ENCODE results near the gene TTC23. TPM values are rescaled to one million over a fixed set of nuclear protein-coding genes. Genes with fewer than 3 reads are reported as not detected.

The TTC23 gene
- total and polyA plus RNA-seq, 4 experiments from 2014 or later, result 0.45 to 0.79 (median 0.67) TPM; not detected in 1

- peaks cover 17 to 33% (median 29%) of the 10 kb centered on the region in 4 donors for H3K4me1 Mint-ChIP-seq
- no peaks in the 10 kb centered on the region for H3K9me3 ChIP-seq (ENCODE audit: control insufficient read depth in 1 of 2, low read length in 2 of 2)
- ChIA-PET POLR2A (ENCODE audit: partially characterized antibody) (interaction anchor here (0.6 to 1.7 kb wide), 3 partner anchors 483 to 678 kb away, joined by 3 to 11 read pairs (median 3); partner anchors contain the start of gene LYSMD4), CTCF (ENCODE audit: partially characterized antibody) (interaction anchor here (1.0 kb wide), 1 partner anchor 150 kb away, joined by 3 read pairs; no protein-coding TSS in a partner anchor)
- no peak for DNase-seq
- H3K36me3 Mint-ChIP-seq, result peaks cover 0 to 8% of the 10 kb centered on the region in 2 donors
- peak overlapping the region; percentile 84 to 96 (median 92) for H3K4me3 Mint-ChIP-seq
- H3K4me1 ChIP-seq (ENCODE audit: insufficient read depth, low read length), result peaks cover 31% of the 10 kb centered on the region
- H3K27me3 ChIP-seq (ENCODE audit: insufficient read depth, low read length), result no peaks in the 10 kb centered on the region
- H3K27ac Mint-ChIP-seq, result peak overlapping the region; percentile 70 to 95 (median 90)
- peak overlapping the region; percentile 47 to 73 for H3K4me3 ChIP-seq (ENCODE audit: low read length in 2 of 2)
- no peak overlapping the region for H3K27ac ChIP-seq (ENCODE audit: low read depth, low read length)
- H3K36me3 ChIP-seq (ENCODE audit: insufficient read depth, low read length), result no peaks in the 10 kb centered on the region
- intact Hi-C loops (cut with micrococcal nuclease), result loop anchor here (5.0 kb wide), 2 partner anchors 603 to 672 kb away; partner anchors contain the start of gene IGF1R
- no peaks in the 10 kb centered on the region for H3K27me3 Mint-ChIP-seq
- peaks cover 0 to 5% (median 0%) of the 10 kb centered on the region in 8 donors for H3K9me3 Mint-ChIP-seq
These were observed 1.1 kb upstream of the TTC23 start for GRCh38 chr15:99250494-99250856.

GRCh38 chr15:99250001-99250400 lies 620 bp upstream of the TTC23 start:
- Mint-ChIP-seq H3K4me1 (peaks cover 17 to 33% (median 29%) of the 10 kb centered on the region in 4 donors), H3K27me3 (no peaks in the 10 kb centered on the region), H3K27ac (no peak overlapping the region), H3K36me3 (peaks cover 0 to 8% of the 10 kb centered on the region in 2 donors), H3K4me3 (peak overlapping the region in 2 of 8 donors; percentile 12 to 31), H3K9me3 (peaks cover 0 to 5% (median 0%) of the 10 kb centered on the region in 8 donors)
- CTCF ChIA-PET (ENCODE audit: partially characterized antibody), result no interaction called here
- no peak for DNase-seq
- H3K4me3 ChIP-seq (ENCODE audit: low read length in 2 of 2), result no peak overlapping the region
- no peak overlapping the region for H3K27ac ChIP-seq (ENCODE audit: low read depth, low read length)
- no peaks in the 10 kb centered on the region for H3K36me3 ChIP-seq (ENCODE audit: insufficient read depth, low read length)
- no peaks in the 10 kb centered on the region for H3K27me3 ChIP-seq (ENCODE audit: insufficient read depth, low read length)
- intact Hi-C loops (cut with micrococcal nuclease), result loop anchor here (5.0 kb wide), 2 partner anchors 603 to 672 kb away; partner anchors contain the start of gene IGF1R
- POLR2A ChIA-PET (ENCODE audit: partially characterized antibody), result interaction anchor here (1.2 kb wide), 1 partner anchor 679 kb away, joined by 3 read pairs; no protein-coding TSS in a partner anchor
- peaks cover 31% of the 10 kb centered on the region for H3K4me1 ChIP-seq (ENCODE audit: insufficient read depth, low read length)
- no peaks in the 10 kb centered on the region for H3K9me3 ChIP-seq (ENCODE audit: control insufficient read depth in 1 of 2, low read length in 2 of 2)

- Histone ChIP-seq H3K36me3 (ENCODE audit: insufficient read depth, low read length) (no peaks in the 10 kb centered on the region), H3K9me3 (ENCODE audit: control insufficient read depth in 1 of 2, low read length in 2 of 2) (no peaks in the 10 kb centered on the region), H3K4me3 (ENCODE audit: low read length in 2 of 2) (no peak overlapping the region), H3K4me1 (ENCODE audit: insufficient read depth, low read length) (peaks cover 23% of the 10 kb centered on the region), H3K27ac (ENCODE audit: low read depth, low read length) (no peak overlapping the region), H3K27me3 (ENCODE audit: insufficient read depth, low read length) (no peaks in the 10 kb centered on the region)
- peaks cover 0 to 5% (median 0%) of the 10 kb centered on the region in 8 donors for H3K9me3 Mint-ChIP-seq
- no peak for DNase-seq
- intact Hi-C loops (cut with micrococcal nuclease), result no loop called here
- no peak overlapping the region for H3K4me3 Mint-ChIP-seq
- POLR2A ChIA-PET (ENCODE audit: partially characterized antibody), result no interaction called here
- H3K36me3 Mint-ChIP-seq, result peaks cover 0 to 8% of the 10 kb centered on the region in 2 donors
- peaks cover 13 to 24% (median 21%) of the 10 kb centered on the region in 4 donors for H3K4me1 Mint-ChIP-seq
- H3K27ac Mint-ChIP-seq, result no peak overlapping the region
- CTCF ChIA-PET (ENCODE audit: partially characterized antibody), result interaction anchor here (0.6 kb wide), 1 partner anchor 61 kb away, joined by 3 read pairs; no protein-coding TSS in a partner anchor
- H3K27me3 Mint-ChIP-seq, result no peaks in the 10 kb centered on the region
These were observed 1.2 kb downstream of the TTC23 start for GRCh38 chr15:99248000-99248715.

- Mint-ChIP-seq H3K27ac (no peak overlapping the region), H3K9me3 (peaks cover 0 to 5% (median 0%) of the 10 kb centered on the region in 8 donors), H3K4me1 (peaks cover 5 to 16% (median 11%) of the 10 kb centered on the region in 4 donors), H3K4me3 (no peak overlapping the region), H3K27me3 (peaks cover 0 to 1% of the 10 kb centered on the region in 2 donors), H3K36me3 (peaks cover 0 to 8% of the 10 kb centered on the region in 2 donors)
- Histone ChIP-seq H3K4me3 (ENCODE audit: low read length in 2 of 2) (no peak overlapping the region), H3K4me1 (ENCODE audit: insufficient read depth, low read length) (peaks cover 12% of the 10 kb centered on the region), H3K9me3 (ENCODE audit: control insufficient read depth in 1 of 2, low read length in 2 of 2) (no peaks in the 10 kb centered on the region), H3K27me3 (ENCODE audit: insufficient read depth, low read length) (no peaks in the 10 kb centered on the region), H3K27ac (ENCODE audit: low read depth, low read length) (no peak overlapping the region), H3K36me3 (ENCODE audit: insufficient read depth, low read length) (no peaks in the 10 kb centered on the region)
- POLR2A ChIA-PET (ENCODE audit: partially characterized antibody), result no interaction called here
- CTCF ChIA-PET (ENCODE audit: partially characterized antibody), result no interaction called here
- DNase-seq, result no peak
- intact Hi-C loops (cut with micrococcal nuclease), result no loop called here
These were observed 2.3 kb downstream of the TTC23 start for GRCh38 chr15:99247062-99247461.

- DNase-seq, result no peak
- H3K36me3 Mint-ChIP-seq, result no peaks in the 10 kb centered on the region
- no peak overlapping the region for H3K4me3 ChIP-seq (ENCODE audit: low read length in 2 of 2)
- H3K9me3 ChIP-seq (ENCODE audit: control insufficient read depth in 1 of 2, low read length in 2 of 2), result no peaks in the 10 kb centered on the region
- ChIA-PET POLR2A (ENCODE audit: partially characterized antibody) (interaction anchor here (1.6 kb wide), 1 partner anchor 8 kb away, joined by 3 read pairs; no protein-coding TSS in a partner anchor), CTCF (ENCODE audit: partially characterized antibody) (no interaction called here)
- H3K27me3 ChIP-seq (ENCODE audit: insufficient read depth, low read length), result no peaks in the 10 kb centered on the region
- H3K9me3 Mint-ChIP-seq, result no peaks in the 10 kb centered on the region
- H3K27ac ChIP-seq (ENCODE audit: low read depth, low read length), result no peak overlapping the region
- no peaks in the 10 kb centered on the region for H3K36me3 ChIP-seq (ENCODE audit: insufficient read depth, low read length)
- H3K27me3 Mint-ChIP-seq, result peaks cover 0 to 5% of the 10 kb centered on the region in 2 donors
- H3K27ac Mint-ChIP-seq, result no peak overlapping the region
- intact Hi-C loops (cut with micrococcal nuclease), result no loop called here
- no peak overlapping the region for H3K4me3 Mint-ChIP-seq
- no peaks in the 10 kb centered on the region for H3K4me1 Mint-ChIP-seq
- no peaks in the 10 kb centered on the region for H3K4me1 ChIP-seq (ENCODE audit: insufficient read depth, low read length)
These were observed 5.1 kb downstream of the TTC23 start for GRCh38 chr15:99244306-99244705.

- Histone ChIP-seq H3K4me3 (ENCODE audit: low read length in 2 of 2) (no peak overlapping the region), H3K9me3 (ENCODE audit: control insufficient read depth in 1 of 2, low read length in 2 of 2) (no peaks in the 10 kb centered on the region), H3K27ac (ENCODE audit: low read depth, low read length) (no peak overlapping the region), H3K4me1 (ENCODE audit: insufficient read depth, low read length) (no peaks in the 10 kb centered on the region), H3K27me3 (ENCODE audit: insufficient read depth, low read length) (no peaks in the 10 kb centered on the region), H3K36me3 (ENCODE audit: insufficient read depth, low read length) (no peaks in the 10 kb centered on the region)
- DNase-seq, result no peak
- CTCF ChIA-PET (ENCODE audit: partially characterized antibody), result interaction anchor here (0.7 kb wide), 1 partner anchor 13 kb away, joined by 3 read pairs; no protein-coding TSS in a partner anchor
- no peak overlapping the region for H3K4me3 Mint-ChIP-seq
- no peaks in the 10 kb centered on the region for H3K9me3 Mint-ChIP-seq
- intact Hi-C loops (cut with micrococcal nuclease), result no loop called here
- POLR2A ChIA-PET (ENCODE audit: partially characterized antibody), result no interaction called here
- peaks cover 0 to 7% of the 10 kb centered on the region in 2 donors for H3K27me3 Mint-ChIP-seq
- H3K4me1 Mint-ChIP-seq, result no peaks in the 10 kb centered on the region
- no peaks in the 10 kb centered on the region for H3K36me3 Mint-ChIP-seq
- H3K27ac Mint-ChIP-seq, result no peak overlapping the region
These were observed 7.6 kb downstream of the TTC23 start for GRCh38 chr15:99241752-99242151.

- Mint-ChIP-seq H3K27ac (peak overlapping the region in 1 of 7 donors; percentile 25), H3K4me1 (no peaks in the 10 kb centered on the region)
- no peak for DNase-seq
These were observed 9.7 kb downstream of the TTC23 start for GRCh38 chr15:99239545-99240198.

More at GRCh38 chr15:99239545-99240198, 9.7 kb downstream of the TTC23 start:
- POLR2A ChIA-PET (ENCODE audit: partially characterized antibody), result no interaction called here
- H3K4me3 ChIP-seq (ENCODE audit: low read length in 2 of 2), result no peak overlapping the region
- CTCF ChIA-PET (ENCODE audit: partially characterized antibody), result no interaction called here
- intact Hi-C loops (cut with micrococcal nuclease), result no loop called here
- no peak overlapping the region for H3K27ac ChIP-seq (ENCODE audit: low read depth, low read length)
- H3K36me3 ChIP-seq (ENCODE audit: insufficient read depth, low read length), result no peaks in the 10 kb centered on the region
- Mint-ChIP-seq H3K27me3 (peaks cover 0 to 12% of the 10 kb centered on the region in 2 donors), H3K9me3 (no peaks in the 10 kb centered on the region), H3K36me3 (no peaks in the 10 kb centered on the region), H3K4me3 (no peak overlapping the region)
- no peaks in the 10 kb centered on the region for H3K9me3 ChIP-seq (ENCODE audit: control insufficient read depth in 1 of 2, low read length in 2 of 2)
- H3K4me1 ChIP-seq (ENCODE audit: insufficient read depth, low read length), result no peaks in the 10 kb centered on the region
- no peaks in the 10 kb centered on the region for H3K27me3 ChIP-seq (ENCODE audit: insufficient read depth, low read length)

Measured in CD4-positive, alpha-beta memory T cell (primary cell).